ENCODE measurements around the gene WWOX. TPM values are rescaled to one million over a fixed set of nuclear protein-coding genes. Genes with fewer than 3 reads are reported as not detected.

The WWOX gene
- total and polyA plus RNA-seq, 3 donors from 2014 or later, result 20.6 to 76.7 (median 64.1) TPM

GRCh38 chr16:78291604-78292003 is 192.2 kb downstream of the WWOX start:
- no peak overlapping the region for H3K4me3 ChIP-seq
- TF ChIP-seq POLR2A (IDR thresholded peaks at IDR 0.05) (no peak), CTCF (IDR thresholded peaks at IDR 0.05) (no peak)

GRCh38 chr16:78292086-78292843 is 192.8 kb downstream of the WWOX start:
- Histone ChIP-seq H3K27ac (no peak overlapping the region), H3K9me3 (no peaks in the 10 kb centered on the region), H3K27me3 (no peaks in the 10 kb centered on the region), H3K4me1 (no peaks in the 10 kb centered on the region), H3K36me3 (ENCODE audit: low read depth, missing control alignments) (no peaks in the 10 kb centered on the region), H3K4me3 (no peak overlapping the region)
- DNase-seq, result no peak
- TF ChIP-seq POLR2A (IDR thresholded peaks at IDR 0.05) (no peak), CTCF (IDR thresholded peaks at IDR 0.05) (no peak)
- 61 to 80% methylated on average over 4 of the region's 4 CpGs for WGBS, 2 donors
- intact Hi-C loops (cut with DNase I; ENCODE audit: low total_unique reads), result no loop called here

More at GRCh38 chr16:78291604-78292003, 192.2 kb downstream of the WWOX start:
- intact Hi-C loops (cut with DNase I; ENCODE audit: low total_unique reads), result no loop called here
- H3K27me3 ChIP-seq, result no peaks in the 10 kb centered on the region
- no peaks in the 10 kb centered on the region for H3K4me1 ChIP-seq
- H3K9me3 ChIP-seq, result no peaks in the 10 kb centered on the region
- WGBS, 2 donors, result 41 to 43% methylated on average over 5 of the region's 5 CpGs
- peak; percentile 21 for DNase-seq
- H3K36me3 ChIP-seq (ENCODE audit: low read depth, missing control alignments), result no peaks in the 10 kb centered on the region
- no peak overlapping the region for H3K27ac ChIP-seq

DNA sequence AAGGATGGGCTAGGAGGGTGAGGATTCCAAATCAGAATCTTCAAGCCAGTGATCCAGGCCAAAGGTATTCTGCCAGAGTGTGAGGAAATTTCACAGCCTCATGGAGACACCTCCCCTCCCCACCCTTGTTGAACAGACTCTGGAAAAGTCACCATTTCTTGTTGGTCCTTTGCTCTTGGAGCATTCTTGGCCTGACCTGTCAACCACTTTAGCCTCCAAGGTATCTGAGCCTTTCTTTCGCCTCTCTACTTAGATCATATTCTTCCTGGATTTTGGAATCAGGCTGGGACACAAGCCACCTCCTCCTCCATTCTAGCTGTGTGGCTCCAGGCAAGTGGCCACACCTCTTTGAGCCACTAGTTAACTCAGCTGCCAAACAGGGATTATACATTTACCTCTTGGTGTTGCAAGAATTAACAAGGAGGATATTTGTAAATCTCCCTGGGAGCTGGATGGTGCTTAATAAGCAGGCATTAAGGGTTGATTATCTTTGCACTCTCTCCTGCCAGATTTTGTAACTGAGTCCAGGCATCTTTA is 193.5 kb downstream of the WWOX start:
- H3K4me3 ChIP-seq, result no peak overlapping the region
- intact Hi-C loops (cut with DNase I; ENCODE audit: low total_unique reads), result no loop called here
- H3K27me3 ChIP-seq, result no peaks in the 10 kb centered on the region
- no peak for DNase-seq
- H3K4me1 ChIP-seq, result no peaks in the 10 kb centered on the region
- 81 to 100% methylated on average over 1 of the region's 1 CpG for WGBS, 2 donors
- H3K9me3 ChIP-seq, result no peaks in the 10 kb centered on the region
- H3K27ac ChIP-seq, result no peak overlapping the region
- H3K36me3 ChIP-seq (ENCODE audit: low read depth, missing control alignments), result no peaks in the 10 kb centered on the region
- no peak for TF ChIP-seq CTCF (IDR thresholded peaks at IDR 0.05)

DNA sequence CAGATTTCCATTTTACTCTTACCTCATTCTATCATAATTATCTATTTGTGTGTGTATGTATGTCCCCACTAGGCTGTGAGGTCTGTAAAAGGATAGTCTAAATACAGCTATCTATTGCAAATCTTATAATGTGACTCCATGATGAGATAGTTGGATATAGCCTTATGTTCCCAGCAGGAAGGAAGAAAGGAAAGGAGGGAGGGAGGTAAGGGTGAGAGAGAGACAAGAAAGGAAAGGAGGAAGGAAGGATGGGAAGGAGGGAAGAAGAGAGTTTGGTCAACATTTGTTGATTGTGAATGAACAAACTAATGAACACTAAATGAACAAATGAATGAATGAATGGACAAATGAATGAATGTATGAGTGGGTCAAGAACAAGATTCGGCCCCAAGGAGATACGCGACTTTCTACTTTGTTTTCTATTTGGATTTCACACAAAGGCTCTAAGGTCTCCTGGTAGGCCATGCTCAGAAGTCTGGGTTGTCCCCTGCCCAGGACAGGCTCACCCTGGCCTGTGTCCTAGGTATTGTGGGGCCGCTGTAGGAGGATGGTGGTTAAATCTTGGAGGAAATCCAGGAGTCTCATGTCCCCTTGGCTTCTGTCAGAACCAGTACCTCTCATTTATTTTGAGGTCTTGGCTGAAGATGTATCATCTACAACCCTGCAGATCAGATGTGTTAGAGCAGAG is 195.2 kb downstream of the WWOX start:
- Histone ChIP-seq H3K4me3 (no peak overlapping the region), H3K4me1 (no peaks in the 10 kb centered on the region), H3K27ac (no peak overlapping the region), H3K9me3 (no peaks in the 10 kb centered on the region), H3K27me3 (no peaks in the 10 kb centered on the region), H3K36me3 (ENCODE audit: low read depth, missing control alignments) (no peaks in the 10 kb centered on the region)
- no peak for DNase-seq
- 97 to 99% methylated on average over 4 of the region's 4 CpGs for WGBS, 2 donors
- no peak for TF ChIP-seq POLR2A (IDR thresholded peaks at IDR 0.05)
- TF ChIP-seq CTCF (IDR thresholded peaks at IDR 0.05), result no peak
- intact Hi-C loops (cut with DNase I; ENCODE audit: low total_unique reads), result no loop called here
